Measurements from ENCODE around the gene PRR19.

GRCh38 chr19:42351079-42351735 is 49.3 kb downstream of the PRR19 start:
- TF ChIP-seq, protein P1, sequence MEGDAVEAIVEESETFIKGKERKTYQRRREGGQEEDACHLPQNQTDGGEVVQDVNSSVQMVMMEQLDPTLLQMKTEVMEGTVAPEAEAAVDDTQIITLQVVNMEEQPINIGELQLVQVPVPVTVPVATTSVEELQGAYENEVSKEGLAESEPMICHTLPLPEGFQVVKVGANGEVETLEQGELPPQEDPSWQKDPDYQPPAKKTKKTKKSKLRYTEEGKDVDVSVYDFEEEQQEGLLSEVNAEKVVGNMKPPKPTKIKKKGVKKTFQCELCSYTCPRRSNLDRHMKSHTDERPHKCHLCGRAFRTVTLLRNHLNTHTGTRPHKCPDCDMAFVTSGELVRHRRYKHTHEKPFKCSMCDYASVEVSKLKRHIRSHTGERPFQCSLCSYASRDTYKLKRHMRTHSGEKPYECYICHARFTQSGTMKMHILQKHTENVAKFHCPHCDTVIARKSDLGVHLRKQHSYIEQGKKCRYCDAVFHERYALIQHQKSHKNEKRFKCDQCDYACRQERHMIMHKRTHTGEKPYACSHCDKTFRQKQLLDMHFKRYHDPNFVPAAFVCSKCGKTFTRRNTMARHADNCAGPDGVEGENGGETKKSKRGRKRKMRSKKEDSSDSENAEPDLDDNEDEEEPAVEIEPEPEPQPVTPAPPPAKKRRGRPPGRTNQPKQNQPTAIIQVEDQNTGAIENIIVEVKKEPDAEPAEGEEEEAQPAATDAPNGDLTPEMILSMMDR (IDR thresholded peaks at IDR 0.05; ENCODE audit: low read depth, low read length, poor library complexity, severe bottlenecking) = no peak
- TF ChIP-seq EZH2phosphoT487 (IDR thresholded peaks at IDR 0.05; ENCODE audit: borderline replicate concordance, low read length) = no peak

All from DOHH2 (cell line).